SW480 (cell line): ENCODE measurements around the gene SLC13A3.

Source experiments
- DNase-seq: peaks from one replicate; pipeline ENCODE4 v3.0.0-alpha.2; 2016; ENCODE audit warnings: low spot score

The SLC13A3 gene

GRCh38 chr20:46605978-46606816 lies 45.1 kb downstream of the SLC13A3 start:
- no peak for DNase-seq

GRCh38 chr20:46605181-46605580 lies 46.1 kb downstream of the SLC13A3 start:
- no peak for DNase-seq

GRCh38 chr20:46604551-46605133 lies 46.6 kb downstream of the SLC13A3 start:
- DNase-seq: no peak

GRCh38 chr20:46602429-46602828 lies 48.8 kb downstream of the SLC13A3 start:
- no peak for DNase-seq

GRCh38 chr20:46601603-46602122 lies 49.6 kb downstream of the SLC13A3 start:
- DNase-seq: no peak

DNA sequence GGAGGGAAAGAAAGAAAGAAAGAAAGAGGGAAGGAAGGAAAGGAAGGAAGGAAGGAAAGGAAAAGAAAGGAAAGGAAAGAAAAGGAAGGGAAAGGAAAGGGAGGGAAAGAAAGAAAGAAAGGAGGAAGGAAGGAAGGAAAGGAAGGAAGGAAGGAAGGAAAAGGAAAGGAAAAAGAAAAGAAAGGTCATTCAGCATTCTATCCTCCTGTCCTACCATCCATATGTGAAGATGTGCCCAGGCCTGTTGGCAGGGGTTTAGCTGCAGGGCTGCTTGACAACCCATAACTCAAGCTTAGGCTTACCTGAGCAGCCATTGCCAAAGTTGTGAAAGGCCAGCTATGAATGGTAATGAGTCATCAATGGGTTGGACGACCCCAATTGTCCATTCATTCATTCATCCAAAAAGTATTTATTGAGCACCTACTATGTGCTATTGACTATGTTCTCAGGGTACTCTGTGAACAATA lies 50.9 kb downstream of the SLC13A3 start:
- no peak for DNase-seq

DNA sequence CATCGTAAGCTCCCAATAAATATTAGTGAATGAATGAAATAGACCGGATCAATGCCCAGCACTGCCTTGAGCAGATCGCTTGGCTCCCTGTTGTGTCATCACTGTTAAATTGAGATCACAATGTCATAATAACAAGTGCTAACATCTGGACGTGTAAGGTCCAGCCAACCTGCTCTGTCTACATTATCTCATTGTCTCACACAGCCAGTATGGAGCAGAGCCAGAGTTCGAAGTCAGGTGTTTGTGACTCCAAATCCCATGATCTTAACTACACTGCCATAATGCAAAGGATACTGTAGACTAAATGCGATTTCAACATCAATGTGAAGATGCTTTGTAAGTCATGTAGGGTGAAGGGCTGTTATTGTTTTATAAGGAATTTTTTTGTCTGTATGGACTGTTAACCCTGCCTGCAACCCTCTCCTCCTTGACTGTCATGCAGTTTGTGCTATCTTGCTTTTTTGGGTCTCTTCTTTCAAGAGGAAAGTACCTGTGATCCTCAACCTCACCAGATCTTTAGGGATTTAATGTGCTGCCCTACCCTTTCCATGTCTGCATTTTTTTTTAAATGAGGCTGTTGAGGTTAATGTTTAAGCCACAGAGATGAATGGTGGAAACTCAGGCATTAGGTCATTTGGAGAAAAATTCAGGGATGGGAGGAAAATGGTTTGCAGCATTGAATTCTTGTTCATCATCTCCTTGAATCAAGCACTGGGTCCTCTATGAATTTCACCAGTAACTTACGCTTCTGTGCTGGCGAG lies 51.9 kb downstream of the SLC13A3 start:
- DNase-seq: no peak

DNA sequence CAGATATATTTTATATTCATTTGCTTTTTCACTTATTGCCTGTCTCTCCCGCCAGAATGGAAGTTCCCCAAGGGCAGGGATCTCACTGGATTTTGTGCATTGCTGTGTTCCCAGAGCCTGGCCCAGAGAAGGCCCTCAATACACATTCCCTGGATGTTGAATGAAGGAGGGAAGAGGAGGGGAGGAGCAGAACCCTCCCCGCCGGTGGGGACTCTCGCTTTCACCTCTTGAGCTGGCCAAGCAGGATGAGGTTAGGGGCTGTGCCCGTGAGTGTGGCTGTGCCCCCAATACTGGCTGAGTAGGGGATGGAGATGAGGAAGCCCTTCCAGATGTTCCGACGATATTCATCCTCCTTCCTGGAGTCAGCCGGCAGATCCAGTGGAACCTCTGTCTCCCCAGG lies 55.3 kb downstream of the SLC13A3 start:
- no peak for DNase-seq

GRCh38 chr20:46594725-46595124 lies 56.5 kb downstream of the SLC13A3 start:
- DNase-seq: no peak

DNA sequence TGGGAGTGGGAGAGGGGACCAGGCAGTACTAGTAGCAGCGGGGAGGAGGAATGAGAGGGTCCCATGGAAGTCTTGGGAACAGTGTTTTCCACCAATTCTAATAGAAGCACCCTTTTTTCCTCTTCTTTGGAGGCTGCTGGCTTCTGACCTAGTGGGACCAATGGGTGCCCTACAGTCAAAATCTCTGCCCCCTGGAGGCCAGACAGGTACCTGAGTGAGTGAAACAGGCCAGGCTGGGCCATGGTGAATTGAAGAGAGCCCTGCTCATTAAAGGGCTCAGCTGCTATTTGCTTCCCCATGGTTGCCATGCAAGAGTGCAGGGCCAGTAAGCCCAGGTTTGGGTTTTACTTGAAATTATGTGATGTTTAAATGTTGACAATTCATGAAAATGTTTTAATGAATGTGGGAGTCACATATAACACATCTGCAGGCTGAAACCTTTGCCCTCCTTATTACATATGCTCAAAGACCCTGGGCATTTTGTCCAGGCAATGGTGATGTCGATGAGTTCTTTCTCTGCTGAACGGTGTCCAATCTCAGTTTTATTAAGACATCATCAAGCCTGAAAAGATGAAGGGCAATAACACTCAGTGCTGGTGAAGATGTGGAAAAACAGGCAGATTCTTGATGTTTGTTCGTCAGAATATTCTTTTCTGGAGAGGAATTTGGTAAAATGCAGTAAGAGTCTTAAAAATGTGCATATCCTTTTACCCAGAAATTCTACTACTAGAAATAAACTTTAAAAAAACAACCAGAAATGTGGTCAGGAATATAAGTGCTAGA lies 58.5 kb downstream of the SLC13A3 start:
- no peak for DNase-seq

DNA sequence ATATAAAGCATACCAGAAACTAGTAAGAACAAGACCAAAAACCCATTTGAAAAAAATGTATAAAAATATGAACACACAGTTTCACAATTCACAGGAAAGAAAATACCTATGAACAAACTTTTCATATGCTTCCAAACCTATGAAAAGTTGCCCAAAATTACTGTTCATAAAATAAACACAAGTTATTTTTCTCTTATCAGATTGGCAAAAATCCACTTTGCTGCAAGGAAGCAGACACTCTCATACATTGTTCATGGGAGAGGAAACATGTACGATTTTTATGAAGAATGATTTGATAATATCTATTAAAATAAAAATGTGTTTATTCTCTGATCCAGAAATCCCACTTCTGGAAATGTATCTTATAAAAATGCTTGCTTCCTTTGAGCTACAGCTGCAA lies 60.8 kb downstream of the SLC13A3 start:
- DNase-seq: no peak

DNA sequence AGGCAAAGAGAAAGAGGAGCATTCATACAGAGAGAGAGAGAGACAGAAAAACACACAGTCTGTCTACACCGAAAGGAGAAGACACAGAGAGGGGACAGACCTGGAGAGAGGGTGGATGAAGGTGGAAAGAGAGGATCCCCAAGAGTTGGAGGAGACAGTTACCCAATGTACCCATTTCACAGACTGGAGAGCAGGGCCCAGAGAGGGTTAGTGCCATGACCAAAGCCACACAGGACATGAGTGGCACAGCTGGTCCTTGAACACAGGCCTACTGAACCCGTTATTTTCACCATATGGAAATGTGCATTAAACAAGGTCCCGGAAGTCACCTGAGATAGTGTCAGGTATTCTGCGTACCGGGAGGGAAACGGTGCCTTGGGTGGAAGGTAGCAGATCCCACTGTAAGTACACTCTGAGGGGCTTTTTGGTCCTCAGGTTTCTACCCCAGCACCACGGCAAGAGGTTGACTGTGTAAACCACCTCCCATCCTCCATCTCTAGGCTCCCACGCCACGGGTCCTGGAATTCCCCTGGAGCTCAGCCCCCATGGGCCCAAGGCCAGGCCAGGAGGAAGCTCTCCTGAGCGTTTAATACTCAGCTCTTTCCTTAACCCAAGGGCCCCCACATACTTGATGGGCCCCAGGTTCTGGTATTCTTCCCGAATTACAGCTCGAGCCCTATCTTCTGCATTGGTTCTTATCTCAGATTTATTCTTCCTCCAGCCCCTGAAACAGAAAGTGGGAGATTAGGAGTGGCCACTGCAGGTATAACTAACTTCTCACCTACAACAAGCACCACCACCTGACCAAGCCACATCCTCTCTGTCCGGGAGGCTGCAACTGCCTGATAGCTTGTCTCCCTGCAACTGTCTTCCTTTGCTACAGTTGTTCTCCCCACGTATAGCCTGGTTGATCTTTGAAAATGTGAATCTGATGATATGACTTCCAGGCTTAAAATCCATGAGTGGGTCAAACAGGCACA lies 62.4 kb downstream of the SLC13A3 start:
- no peak for DNase-seq

DNA sequence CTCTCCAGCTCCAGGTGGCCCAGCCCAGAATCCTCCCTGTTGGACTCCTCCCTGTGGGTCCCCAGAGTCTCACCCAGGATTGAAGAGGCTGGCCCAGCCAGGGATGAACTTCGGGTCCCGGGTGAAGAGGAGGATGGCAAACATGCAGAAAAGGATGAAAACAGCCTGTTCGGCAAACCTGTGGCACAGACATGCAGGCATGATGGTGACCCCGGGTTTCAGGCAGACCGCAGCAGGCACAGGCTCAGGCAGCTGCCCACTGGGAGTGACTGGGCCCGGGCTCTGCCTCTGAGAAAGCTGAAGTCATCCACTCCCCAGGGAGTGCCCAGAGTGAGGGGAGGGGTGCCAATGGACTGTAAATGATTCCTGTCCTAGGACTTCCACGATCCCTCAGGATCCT lies 63.3 kb downstream of the SLC13A3 start:
- DNase-seq: no peak

DNA sequence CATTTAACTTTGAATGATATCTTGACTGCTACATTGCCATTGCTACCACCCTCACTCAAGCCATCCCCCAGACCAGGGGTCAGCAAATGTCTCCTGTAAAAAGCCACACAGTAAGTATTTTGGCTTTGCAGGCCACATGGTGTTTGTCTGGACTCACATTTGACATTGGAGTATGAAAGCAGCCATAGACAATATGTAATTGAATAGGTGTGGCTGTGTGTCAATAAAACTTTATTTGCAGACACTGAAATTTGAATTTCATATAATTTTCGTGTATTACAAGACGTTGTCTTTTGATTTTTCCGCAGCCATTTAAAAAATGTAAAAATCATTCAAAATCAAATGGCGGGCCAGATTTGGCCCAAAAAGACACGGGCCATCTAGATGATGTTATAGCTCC lies 64.5 kb downstream of the SLC13A3 start:
- no peak for DNase-seq

DNA sequence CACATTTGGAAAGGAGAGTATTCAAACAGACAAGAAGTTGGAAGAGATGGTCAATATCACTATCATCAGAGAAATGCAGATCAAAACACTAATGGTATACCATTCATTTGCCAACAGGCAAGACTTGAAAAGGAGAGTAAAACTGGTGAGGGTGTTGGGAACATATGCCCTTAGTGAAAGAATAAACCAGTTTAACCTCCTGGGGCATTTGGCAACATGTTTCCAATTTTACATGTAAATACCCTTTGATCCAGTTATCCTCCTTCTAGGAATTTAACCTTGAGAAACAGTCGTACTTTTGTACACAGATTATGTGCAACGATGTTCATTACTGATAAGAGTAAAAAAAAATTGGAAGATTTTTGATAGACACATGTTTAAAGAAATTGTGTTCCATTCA lies 66.8 kb downstream of the SLC13A3 start:
- DNase-seq: no peak

DNA sequence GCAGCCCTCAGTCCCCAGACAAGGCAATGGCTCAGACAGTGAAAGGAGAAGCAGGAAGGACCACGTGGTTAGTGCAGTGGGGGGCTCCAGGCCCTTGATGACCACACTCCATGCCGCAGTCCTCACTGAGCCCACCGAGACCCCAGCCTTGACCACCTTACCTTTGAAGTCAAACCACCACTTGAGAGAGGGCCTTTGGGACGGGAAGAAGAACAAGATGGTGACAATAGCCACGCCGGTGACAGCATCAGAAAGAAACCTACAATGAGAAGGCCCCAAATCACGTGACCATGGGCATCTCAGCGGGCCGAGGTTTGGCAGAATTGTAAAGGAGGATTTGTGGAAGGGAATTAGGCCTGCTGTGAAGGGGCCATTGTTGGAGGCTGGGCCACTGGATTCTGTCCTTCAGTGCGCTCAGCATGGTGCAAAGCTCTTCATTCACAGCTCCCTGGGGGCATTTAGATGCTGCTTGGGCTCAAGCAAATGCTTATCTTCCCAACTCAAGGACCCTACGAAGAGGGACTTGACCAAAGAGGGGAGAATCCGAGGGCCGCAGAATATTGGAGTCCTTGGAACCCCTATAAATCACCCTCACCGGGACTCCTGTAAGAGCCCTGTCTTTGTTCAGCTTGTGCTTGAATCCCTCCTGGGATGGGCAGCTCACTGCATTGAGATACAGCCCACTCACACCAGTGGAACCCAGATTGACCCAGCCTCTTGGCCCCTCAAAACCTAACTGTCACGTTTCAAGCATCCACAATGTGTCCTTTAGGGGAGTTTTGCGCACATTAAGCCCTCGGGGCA lies 67.6 kb downstream of the SLC13A3 start:
- no peak for DNase-seq

DNA sequence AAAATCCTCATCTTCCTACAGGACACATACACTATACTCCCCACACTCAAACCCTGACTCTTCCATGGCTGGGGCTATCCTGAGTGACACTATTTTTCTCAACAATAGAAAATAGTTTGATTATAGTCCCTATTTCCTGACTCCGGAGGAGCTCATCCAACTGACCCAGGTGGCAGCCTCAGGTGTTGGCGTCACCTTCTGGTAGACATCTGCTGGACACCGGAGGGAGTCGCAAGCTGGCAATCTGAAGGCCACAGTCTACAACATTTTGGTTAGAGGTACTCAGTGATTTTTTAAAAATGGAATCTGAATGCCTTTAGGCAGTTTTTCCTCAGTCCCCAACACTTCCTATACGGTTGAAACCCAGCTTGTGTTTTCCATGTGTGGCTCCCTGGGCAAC lies 68.6 kb downstream of the SLC13A3 start:
- no peak for DNase-seq

DNA sequence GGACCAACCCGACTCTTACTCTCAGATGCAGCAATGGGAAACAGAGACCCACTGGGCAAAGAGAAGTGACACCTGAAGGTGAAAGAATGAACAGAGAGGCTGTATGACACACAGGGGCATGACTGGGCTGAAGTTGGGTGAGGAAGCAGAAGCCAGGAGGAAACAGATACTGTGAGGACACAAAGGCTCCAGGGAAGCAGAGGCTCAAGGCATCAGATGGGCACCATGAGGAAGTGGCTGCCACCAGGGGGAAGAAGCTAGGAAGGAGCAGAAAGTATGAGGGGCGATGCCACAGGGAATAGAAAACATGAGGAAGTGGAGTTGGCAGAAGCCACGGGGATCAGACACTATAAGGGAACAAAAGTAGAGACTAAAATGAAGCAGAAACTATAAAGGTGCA lies 69.9 kb downstream of the SLC13A3 start:
- DNase-seq: no peak

- no peak for DNase-seq
Observed at GRCh38 chr20:46580613-46581205, 70.5 kb downstream of the SLC13A3 start.
